ENCODE measurements around the gene ELK3.

Gene ELK3

DNA sequence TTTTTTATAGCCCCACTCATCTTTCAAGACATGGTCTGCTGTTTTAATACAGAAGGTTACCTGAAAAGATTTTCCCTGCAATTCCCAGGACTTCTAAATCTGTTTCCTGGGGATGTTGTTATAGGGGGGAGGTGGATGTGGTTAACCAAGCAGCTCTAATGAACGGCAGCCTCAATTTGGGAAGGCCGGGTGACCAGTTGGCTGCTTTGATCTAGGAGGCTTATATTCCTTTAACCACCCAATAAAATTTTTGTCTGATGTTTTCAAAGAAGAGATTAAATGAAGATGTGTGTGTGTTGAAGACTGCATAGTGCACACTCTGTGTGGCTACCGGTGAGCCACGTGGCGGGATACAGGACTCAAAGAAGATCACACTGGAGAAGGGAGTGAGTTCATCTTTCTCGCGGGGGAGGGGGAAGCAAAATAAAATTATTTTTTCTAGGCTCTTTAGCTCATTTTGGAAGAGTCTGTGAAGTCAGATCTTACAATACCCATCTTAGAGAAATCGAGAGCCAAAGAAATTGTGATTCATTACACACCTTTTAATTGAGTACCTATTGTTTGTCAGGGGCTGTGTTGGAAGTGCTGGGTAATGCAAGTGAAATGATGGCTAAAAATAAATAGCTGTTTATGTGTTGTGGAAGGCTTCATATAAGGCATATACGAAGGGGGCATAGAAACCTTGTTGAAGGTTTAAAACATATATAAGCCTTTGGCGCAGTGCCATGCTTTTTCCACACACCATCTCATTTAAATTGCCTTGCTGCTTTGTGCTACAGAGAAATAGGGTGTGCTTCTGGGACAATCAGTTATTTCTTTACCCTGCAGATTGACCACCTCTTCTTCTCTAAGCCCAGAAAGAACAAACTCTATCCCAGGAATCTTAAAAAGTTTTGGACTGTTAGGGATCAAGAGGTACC lies 18.5 kb downstream of the ELK3 start:
- no peak for DNase-seq (ENCODE audit: low read depth)

DNA sequence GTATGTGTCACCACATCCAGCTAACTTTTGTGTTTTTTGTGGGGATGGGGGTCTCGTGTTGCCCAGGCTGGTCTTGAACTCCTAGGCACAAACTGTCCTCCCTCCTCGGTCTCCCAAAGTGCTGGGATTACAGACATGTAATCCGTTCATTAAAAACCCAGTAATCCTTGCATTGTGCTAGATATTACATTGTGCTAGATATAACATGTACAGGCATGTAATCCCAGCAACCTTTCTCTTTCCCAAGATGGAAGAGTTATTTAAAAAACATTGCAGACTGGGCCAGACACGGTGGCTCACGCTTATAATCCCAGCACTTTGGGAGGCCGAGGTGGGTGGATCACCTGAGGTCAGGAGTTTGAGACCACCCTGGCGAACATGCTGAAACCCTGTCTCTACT lies 19.7 kb downstream of the ELK3 start:
- no peak for DNase-seq (ENCODE audit: low read depth)

DNA sequence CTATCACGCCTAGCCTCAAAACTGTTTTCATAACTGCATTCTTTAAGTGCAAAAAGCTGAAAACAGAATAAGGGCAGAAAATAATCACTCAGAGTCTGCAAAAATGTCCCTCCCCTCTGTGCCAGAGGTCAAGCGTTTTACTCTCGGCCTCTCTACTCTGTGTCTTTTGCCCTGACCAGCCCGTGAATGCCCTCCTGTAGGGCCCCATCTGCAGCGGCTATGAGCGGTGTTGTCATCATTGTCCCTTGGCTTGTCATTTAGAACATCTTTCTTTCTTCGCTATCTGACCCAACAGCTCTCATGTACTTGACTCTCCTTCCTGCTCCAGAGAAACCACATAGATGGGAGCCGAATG lies 21.7 kb downstream of the ELK3 start:
- DNase-seq (ENCODE audit: low read depth), result no peak

DNA sequence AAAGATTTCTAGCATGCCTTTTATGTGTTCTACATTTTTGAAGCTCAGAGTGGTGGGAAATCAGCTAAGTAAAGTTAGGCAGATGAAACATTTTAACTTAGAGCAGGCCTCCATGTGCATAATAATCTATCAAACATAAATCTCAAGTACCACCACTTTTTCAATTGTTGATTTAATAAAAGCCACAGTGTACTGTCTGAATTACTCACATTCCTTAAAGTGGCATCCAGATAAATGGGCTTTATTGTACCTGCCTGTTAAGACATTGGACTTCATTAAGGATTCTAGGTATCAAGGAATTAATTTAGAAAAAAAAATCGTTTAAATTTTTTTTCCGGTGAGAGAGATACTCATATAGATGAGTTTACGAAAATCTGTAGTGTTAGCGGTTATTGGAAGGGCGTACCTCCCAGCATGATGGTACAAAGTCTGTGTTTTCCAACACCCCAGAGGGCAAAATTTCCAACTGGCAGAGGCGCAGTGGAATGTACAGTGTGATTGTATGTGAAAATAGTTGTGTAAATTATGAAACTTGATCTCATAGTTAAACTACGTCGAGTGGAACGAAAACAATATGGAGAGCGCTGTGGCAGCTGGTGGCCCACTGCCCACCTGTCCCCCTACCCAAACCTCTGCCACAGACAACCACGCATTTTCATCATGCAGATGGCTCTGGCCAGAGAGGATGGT lies 25.0 kb downstream of the ELK3 start:
- DNase-seq (ENCODE audit: low read depth), result no peak

DNA sequence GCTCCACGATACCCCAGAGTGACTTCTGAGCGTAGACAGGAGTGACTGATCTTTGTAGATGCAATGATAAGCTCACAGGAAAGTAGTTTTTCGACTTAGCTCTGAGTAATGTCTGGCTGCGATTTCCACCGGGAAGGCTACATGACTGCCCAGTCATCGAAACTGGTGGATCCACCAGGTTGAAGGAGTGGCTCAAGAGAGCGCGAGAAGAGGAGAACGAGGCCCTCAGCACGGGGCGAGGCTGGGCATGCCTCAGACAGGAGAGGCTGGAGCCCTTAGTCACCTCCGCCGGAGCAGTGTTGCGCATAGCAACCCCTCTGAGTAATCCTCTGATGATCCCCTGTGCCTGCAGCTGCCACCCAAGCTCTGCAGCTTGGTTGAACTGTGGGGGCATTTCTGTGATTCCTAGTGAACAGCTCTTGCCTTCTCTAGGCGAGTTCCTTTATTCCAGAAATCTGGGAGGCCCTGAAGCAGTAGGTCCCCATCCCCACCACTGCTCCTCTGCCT lies 25.6 kb downstream of the ELK3 start:
- DNase-seq (ENCODE audit: low read depth), result no peak

DNA sequence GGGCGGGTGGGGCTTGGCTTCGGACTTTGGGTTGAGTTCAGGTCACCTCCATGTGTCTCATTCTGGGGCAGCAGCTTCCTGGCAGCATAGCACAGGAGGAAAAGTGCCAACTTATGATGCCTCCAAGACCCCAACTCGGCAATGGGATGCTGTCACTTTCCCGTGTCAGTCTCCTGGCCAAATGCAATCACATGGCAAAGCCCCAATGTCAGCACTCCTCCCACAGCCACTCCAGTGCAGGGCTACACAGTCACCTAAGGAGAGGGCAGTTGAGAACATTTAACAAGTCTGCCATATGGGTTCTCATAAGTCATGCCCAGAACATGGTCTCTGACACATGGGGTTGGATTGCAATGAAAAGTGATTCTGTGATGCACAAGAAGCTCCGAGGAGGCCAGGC lies 26.7 kb downstream of the ELK3 start:
- DNase-seq (ENCODE audit: low read depth), result no peak

DNA sequence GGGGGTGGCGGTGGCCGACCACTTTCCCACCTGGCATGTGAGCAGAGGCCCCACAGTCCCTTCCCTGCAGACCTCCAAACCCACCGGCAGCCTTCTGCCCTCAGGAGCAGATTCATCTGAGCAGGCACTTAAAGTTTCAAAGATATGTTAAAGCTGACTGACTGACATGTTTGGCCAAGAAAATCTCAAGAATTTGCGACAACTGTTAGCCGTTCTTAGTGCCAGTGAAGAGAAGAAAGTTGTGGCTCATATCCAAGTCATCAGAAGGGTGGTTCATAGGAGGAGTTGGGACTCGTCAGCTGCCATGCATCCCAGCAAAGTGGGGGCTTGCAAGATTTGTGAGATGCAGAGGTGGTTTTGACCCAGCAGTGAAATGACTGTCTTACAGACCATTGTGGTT lies 27.2 kb downstream of the ELK3 start:
- no peak for DNase-seq (ENCODE audit: low read depth)

DNA sequence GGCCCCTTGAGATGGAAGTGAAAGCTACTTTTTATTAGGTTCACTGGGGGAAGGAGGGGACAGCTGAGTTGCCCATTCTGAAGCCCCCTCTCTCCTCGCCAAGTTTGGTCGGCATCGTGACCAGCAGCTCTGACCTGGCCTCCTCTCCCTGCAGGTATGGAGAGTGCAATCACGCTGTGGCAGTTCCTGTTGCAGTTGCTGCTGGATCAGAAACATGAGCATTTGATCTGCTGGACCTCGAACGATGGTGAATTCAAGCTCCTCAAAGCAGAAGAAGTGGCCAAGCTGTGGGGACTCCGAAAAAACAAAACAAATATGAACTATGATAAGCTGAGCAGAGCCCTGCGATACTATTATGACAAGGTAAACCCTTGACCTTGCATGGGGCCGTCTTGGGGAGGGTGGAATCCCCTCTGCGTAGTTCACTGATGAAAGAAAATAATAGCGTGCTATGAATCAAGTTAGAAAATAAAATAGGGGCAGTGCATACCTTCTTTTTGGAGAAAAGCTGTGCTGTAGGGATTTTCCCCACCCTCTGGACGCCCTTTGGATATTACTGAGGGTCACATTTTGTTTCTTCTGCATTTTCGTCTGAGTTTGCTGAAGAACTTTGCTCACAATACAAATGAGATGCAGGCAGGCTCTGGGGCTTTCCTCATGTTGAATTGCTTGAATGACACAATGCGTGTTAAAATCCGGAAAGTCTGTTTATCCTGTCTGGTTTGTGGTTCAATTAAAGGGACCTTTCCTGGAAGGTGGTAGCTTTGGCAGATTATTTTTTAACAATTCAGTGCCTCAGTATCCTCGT lies 29.4 kb downstream of the ELK3 start:
- DNase-seq (ENCODE audit: low read depth), result no peak

DNA sequence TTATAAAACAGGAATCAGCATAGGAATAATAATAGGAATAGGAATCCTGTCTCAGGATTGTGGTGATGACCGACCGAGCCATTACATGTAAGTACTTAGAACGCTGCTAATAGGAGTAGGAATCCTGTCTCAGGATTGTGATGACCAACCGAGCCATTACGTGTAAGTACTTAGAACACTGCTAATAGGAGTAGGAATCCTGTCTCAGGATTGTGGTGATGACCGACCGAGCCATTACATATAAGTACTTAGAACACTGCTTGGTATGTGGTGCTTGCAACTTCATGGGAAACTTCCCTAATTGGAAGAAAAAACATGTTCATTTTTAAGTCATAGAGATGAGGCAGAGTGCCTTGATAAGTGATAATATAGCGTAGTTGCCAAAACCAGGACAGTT lies 30.0 kb downstream of the ELK3 start:
- DNase-seq (ENCODE audit: low read depth), result no peak

DNA sequence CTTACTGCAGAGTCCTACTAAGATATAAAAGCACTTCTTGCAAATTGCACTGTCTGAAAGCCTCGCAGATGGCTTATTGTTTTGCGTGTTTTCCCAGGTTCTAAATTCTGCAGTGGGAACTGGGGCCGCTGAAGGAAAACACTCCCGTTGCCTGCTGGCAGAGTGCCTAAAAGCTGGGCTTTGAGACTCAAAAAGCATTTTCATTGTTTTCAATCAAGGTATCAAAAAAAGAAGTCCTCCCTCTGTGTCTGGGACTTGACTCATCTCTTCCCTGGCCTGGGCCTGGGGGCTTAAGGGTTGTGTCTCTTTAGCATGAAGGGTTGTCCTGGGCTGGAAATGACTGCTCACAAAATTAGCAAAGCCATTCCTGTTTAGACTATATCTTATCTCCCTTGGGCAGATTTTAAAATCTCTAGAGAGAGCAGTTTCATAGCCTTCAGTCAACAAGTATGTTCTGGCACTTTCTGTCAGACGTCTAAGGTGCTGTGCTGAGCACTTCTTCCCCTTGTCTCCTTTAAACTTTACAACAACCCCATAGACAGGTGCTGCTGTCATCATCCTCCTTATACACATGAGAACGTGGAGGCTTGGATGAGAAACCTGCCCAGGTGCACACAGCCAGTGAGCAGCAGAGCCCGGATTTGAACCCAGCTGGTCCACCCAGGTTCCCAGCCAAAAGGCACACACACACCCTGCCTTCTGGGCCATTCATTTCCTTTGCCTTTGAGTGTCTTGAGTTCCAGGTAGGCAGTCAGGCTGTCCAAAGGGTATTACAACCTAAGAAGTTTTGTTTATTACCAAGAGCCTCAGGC lies 31.1 kb downstream of the ELK3 start:
- DNase-seq (ENCODE audit: low read depth), result no peak

DNA sequence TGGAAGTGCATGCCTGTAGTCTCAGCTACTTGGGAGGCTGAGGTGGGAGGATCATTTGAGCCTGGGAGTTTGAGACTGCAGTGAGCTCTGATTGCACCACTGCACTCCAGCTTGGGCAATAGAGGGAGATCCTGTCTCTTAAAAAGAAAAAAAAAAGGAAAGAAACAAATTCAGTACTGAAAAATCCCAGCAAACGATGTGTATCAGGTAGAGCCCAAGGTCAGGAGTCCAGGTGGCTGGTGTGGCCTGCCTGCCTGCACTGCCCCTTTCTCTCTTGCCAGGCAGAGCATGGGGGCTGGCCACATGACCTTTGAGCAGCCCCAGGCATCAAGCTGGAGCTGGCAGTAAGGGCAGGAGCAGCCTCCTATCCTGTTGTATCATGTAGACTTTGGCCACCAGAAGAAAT lies 31.8 kb downstream of the ELK3 start:
- no peak for DNase-seq (ENCODE audit: low read depth)

DNA sequence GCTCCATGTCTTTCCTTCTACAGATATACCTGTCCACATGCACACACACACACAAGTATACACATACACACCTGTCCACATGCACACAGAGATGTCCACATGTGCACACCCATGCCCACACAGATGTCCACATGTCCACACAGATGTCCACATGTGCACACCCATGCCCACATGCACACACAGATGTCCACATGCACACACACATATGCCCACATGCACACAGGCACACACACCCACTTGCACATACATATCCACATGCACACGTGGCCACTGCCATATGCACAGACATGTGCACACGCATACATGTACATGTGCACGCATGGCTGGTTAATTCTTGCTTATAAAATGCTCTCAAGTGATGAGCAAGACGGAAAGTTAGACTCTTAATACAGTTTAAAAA lies 32.2 kb downstream of the ELK3 start:
- no peak for DNase-seq (ENCODE audit: low read depth)

DNA sequence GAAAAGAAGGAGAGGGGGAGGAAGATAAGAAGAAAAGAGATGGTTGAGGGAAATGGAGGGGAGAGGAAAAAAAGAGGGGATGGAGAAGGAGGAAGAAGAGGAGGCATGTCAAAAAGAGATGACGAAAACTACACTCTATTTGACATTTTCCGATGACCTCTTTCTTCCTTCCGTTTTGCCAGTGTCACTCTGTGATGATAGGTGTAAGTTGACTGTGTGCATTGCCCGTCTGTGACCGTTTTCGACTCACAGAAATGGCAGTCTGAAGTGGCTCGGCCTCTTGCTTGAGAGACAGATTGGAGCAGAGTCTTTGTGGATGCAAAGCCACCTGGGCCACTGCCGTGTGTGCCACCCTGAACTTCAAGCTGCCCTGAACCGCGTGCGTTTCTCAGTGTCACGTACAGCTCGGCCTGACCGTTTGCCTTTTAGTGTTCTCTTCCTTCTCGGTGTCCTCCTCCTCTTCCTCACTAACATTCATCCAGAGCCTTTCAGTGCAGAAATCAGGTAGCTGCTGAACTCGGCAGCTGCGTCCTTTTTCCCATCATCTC lies 32.7 kb downstream of the ELK3 start:
- DNase-seq (ENCODE audit: low read depth), result no peak

DNA sequence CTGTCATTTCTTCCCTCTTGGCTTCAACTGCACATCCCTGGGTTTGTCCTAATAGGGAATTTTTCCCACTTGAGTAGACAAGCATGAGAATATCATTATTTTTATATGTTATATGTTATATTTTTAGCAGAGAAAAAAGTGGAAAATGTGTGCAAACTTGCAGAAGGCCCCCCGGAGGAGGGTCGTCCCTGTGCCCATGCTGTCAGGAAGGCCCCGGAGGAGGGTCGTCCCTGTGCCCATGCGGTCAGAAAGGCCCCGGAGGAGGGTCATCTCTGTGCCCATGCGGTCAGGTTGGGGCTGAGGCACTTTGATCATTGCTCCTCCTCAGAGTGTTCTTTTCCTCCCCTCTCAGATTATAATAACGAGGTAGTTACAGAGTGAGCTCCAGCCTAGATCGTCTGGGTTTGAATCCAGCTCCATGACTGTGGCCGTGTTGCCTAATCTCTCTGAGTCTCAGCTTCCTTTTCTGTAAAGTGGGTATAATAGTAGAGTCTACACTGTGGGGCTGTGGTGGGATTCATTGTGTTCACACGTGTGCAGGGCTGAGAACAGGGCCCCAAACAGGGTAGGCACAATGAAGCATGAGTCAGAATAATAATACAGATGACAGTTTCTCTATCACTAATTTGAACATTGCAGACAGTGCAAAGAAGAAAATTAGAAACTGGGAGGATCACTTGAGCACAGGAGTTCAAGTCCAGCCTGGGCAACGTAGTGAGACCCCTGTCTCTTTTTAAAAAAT lies 33.4 kb downstream of the ELK3 start:
- DNase-seq (ENCODE audit: low read depth), result no peak

DNA sequence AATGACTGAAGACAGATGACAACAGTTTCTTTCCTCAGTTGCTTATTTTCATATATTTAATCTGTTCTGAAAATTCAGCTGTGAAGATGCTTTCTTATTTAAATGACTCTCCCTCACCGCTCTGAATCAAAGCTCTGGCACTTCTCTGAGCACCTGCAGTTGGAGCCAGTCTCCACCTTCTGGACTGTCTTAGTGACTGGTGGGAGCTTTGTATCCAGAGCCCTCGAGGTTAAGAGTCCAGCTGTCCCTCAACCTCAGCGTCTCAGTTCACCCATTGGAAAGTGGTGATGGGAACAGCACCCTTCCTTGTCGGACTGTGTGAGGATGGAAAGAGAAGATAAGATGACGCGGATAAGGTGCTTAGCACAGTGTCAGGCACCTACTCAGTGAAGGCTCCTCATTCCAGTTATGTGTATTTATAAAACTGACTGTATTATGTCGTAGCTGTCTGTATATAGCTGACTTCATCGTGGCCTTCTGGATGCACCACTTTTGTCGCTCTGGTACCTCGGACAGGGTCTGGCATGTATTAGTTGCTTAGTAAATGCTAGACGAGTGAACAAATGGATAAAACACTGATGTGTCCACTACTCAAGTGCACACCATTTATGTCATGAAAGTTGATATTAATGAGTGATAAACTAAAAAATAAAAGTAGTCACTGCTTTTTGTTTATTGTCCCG lies 34.5 kb downstream of the ELK3 start:
- no peak for DNase-seq (ENCODE audit: low read depth)

DNA sequence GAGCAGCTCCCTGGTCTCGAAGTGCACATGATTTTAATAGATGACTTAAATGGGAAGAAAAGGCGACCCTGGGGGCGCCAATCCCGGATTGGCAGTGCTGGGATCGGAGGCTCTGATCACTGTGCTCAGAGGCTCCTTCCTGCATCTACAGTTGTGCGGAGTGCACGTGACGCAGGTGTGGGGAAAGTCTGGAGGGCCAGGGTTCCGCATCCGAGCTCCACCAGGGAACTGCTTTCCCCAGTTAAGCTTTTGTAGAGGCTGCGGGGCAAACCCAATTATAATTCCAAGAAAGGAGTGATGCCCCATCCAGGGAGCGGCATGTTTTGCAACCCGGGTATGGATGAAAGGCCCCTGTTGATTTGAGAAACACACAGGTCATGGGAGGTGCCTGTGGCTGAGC lies 36.5 kb downstream of the ELK3 start:
- DNase-seq (ENCODE audit: low read depth), result no peak

DNA sequence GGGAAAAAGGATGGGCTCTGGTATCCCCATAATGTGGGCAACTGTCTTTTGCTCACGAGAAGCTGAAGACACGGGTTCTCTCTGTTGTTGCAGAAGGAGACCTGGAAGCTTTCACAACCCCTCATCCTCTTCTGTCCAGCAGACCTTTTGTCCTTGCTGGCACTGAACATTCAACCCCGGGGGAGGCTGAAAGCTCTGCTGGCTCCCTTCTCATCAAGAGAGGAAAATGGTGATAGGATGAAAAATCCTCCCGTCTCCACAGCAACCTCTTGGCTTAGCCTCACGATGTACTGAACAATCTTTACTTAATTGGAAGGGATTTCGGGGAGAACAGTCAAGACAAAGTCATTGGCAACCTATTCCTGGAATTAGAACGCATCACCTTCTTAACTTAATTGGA lies 39.0 kb downstream of the ELK3 start:
- no peak for DNase-seq (ENCODE audit: low read depth)

DNA sequence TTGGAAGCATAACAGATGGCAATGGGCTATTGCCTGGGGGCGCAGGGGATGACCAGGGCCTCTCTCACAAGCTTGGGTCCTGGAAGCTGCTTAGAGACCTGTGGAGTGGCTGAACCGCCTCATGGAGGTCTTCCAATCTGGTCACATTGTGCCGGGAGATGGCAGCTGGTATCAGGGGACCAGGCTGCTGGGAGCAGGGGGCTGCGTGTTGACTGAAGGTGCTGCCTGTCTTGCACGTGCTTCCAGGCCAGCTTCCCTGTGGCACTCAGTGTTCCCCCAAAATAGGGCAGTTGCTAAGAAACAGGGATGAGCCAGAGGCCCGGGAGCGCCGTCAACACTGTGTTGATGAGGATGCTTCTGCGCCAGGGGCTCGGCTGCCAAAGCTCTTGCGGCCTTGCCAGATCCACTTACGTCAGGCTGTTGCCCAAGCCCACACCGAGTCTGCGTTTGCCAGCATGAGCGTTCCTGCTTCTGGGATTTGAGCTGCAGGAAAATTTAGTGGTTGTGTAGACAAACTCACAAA lies 39.8 kb downstream of the ELK3 start:
- DNase-seq (ENCODE audit: low read depth), result no peak

DNA sequence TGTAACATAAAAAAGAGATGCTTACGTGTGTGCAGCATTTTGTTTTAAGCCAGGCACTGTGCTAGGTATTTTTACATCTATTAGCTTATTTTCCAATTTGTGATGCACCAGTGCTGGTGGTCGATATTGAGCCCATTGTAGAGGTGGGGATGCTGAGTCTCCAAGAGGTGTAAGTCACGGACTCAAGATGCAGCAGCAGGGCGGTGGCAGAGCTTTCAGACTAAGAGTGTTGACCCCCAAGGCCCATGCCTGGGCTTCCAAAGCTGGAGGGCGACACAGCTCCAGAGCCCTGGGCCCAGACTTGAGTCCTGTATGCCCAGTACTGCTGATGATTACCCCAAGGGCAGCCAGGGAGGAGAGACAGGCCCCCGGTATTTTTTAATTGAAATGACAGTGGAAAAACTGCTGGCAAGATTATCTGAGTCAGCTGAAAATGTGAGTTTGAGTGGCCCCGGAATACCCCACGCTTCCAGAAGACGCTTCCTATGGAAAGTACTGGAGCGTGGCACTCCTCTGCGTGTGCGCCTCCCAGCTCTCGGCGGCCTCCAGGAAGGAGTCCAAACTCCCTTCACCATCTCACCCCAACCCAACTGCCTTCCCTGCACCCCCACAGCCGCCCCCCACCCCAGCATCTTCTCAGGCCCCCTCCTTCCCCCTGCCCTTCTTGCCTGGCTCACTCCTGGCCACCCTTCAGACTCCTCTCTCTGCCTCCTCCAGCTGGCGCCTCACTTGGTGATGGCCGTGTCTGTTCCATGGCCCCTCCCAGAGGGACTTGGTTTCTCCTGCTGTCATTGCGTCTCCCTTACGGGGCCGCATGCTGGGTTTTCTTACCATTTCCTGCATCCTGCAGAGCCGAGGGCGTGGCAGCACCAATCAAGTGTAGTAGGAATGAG lies 40.7 kb downstream of the ELK3 start:
- DNase-seq (ENCODE audit: low read depth), result no peak
